Liver (tissue), 9 donors: ENCODE results near the gene ADGRA1. TPM values are rescaled to one million over a fixed set of nuclear protein-coding genes. Genes with fewer than 3 reads are reported as not detected.

Experiments
- DNase-seq: peaks from one replicate; pipeline ENCODE4 v3.0.0-alpha.2; 2017; ENCODE audit warnings: low spot score
- H3K27ac ChIP-seq, 2 donors: one replicate each; pipeline ENCODE4 v1.7.0; 2013; ENCODE audit warnings: inconsistent platforms in 2 of 2, low read length in 2 of 2, control low read depth in 1 of 2, low read depth in 1 of 2, mild to moderate bottlenecking in 1 of 2
- H3K27me3 ChIP-seq, 4 donors: one replicate each; pipeline versions ENCODE4 v1.6.1 to v1.7.0; 2013; ENCODE audit warnings: low read length in 3 of 4, inconsistent platforms in 1 of 4, mild to moderate bottlenecking in 1 of 4, moderate library complexity in 1 of 4; ENCODE audit not compliant: control insufficient read depth in 4 of 4, insufficient read depth in 4 of 4
- H3K36me3 ChIP-seq, 4 donors: one replicate each; pipeline versions ENCODE4 v1.6.1 to v1.7.0; 2013; ENCODE audit warnings: low read length in 3 of 4, mild to moderate bottlenecking in 3 of 4, low read depth in 1 of 4, moderate library complexity in 1 of 4; ENCODE audit not compliant: control insufficient read depth in 4 of 4, insufficient read depth in 3 of 4
- H3K4me1 ChIP-seq, 4 donors: one replicate each; pipeline versions ENCODE4 v1.6.1 to v1.7.0; 2013; ENCODE audit warnings: low read length in 3 of 4, mild to moderate bottlenecking in 3 of 4, moderate library complexity in 1 of 4; ENCODE audit not compliant: control insufficient read depth in 4 of 4, insufficient read depth in 4 of 4
- H3K4me3 ChIP-seq, 3 donors: one replicate each; pipeline versions ENCODE4 v1.6.1 to v1.7.0; 2013; ENCODE audit warnings: low read length in 3 of 3, control low read depth in 1 of 3, low read depth in 1 of 3, mild to moderate bottlenecking in 1 of 3
- H3K9ac ChIP-seq, 2 donors: one replicate each; pipeline ENCODE4 v1.7.0; 2013; ENCODE audit warnings: low read length in 2 of 2, mild to moderate bottlenecking in 2 of 2, moderate library complexity in 2 of 2, control low read depth in 1 of 2, low read depth in 1 of 2
- H3K9me3 ChIP-seq, 4 donors: one replicate each; pipeline versions ENCODE4 v1.6.1 to v1.7.0; 2013; ENCODE audit warnings: low read length in 3 of 4; ENCODE audit not compliant: control insufficient read depth in 4 of 4
- CTCF ChIP-seq: fragments of 150-350 bp; IDR thresholded peaks from 2 replicates; pipeline ENCODE4 v1.5.1; 2017; ENCODE audit warnings: improper control_type of control experiment, low read depth, low read length; ENCODE audit not compliant: missing input control
- EGR1 ChIP-seq, 2 donors: IDR thresholded peaks; 2 replicates each; pipeline ENCODE4 v1.6.1; 2016 to 2018; ENCODE audit warnings: antibody characterized with exemption in 2 of 2, low read depth in 2 of 2
- FOXA1 ChIP-seq: IDR thresholded peaks from 2 replicates; pipeline ENCODE4 v1.6.1; 2016; ENCODE audit warnings: antibody characterized with exemption
- FOXA2 ChIP-seq: IDR thresholded peaks from 2 replicates; pipeline ENCODE4 v1.6.1; 2016; ENCODE audit warnings: antibody characterized with exemption
- GABPA ChIP-seq, 2 donors: IDR thresholded peaks in 1 of 2; conservative IDR thresholded peaks in 1 of 2; 2 replicates each; pipeline ENCODE4 v1.6.1; 2016; ENCODE audit warnings: antibody characterized with exemption in 2 of 2, mild to moderate bottlenecking in 1 of 2, moderate library complexity in 1 of 2
- HNF4A ChIP-seq, 2 donors: conservative IDR thresholded peaks; 2 replicates each; pipeline ENCODE4 v1.6.1; 2016; ENCODE audit warnings: antibody characterized with exemption in 2 of 2, mild to moderate bottlenecking in 2 of 2
- HNF4G ChIP-seq: IDR thresholded peaks from 2 replicates; pipeline ENCODE4 v1.6.1; 2016; ENCODE audit warnings: antibody characterized with exemption
- JUND ChIP-seq, 2 donors: IDR thresholded peaks; 2 replicates each; pipeline ENCODE4 v1.6.1; 2016; ENCODE audit warnings: antibody characterized with exemption in 2 of 2
- MAX ChIP-seq: IDR thresholded peaks from 2 replicates; pipeline ENCODE4 v1.6.1; 2016; ENCODE audit warnings: antibody characterized with exemption
- NR2F2 ChIP-seq: IDR thresholded peaks from 2 replicates; pipeline ENCODE4 v1.6.1; 2016; ENCODE audit warnings: antibody characterized with exemption
- RAD21 ChIP-seq, 2 donors: IDR thresholded peaks; 2 replicates each; pipeline ENCODE4 v1.6.1; 2016; ENCODE audit warnings: antibody characterized with exemption in 2 of 2, mild to moderate bottlenecking in 2 of 2
- REST ChIP-seq: IDR thresholded peaks from 2 replicates; pipeline ENCODE4 v1.6.1; 2016; ENCODE audit warnings: antibody characterized with exemption, mild to moderate bottlenecking
- RXRA ChIP-seq, 2 donors: IDR thresholded peaks; 2 replicates each; pipeline ENCODE4 v1.6.1; 2017 to 2018; ENCODE audit warnings: antibody characterized with exemption in 2 of 2, mild to moderate bottlenecking in 1 of 2
- SP1 ChIP-seq: IDR thresholded peaks from 2 replicates; pipeline ENCODE4 v1.6.1; 2018; ENCODE audit warnings: antibody characterized with exemption, mild to moderate bottlenecking
- TAF1 ChIP-seq: conservative IDR thresholded peaks from 2 replicates; pipeline ENCODE4 v1.6.1; 2016; ENCODE audit warnings: antibody characterized with exemption, mild to moderate bottlenecking
- YY1 ChIP-seq: IDR thresholded peaks from 2 replicates; pipeline ENCODE4 v1.6.1; 2016; ENCODE audit warnings: antibody characterized with exemption, mild to moderate bottlenecking
- WGBS: extraction: QIAGEN DNeasy Blood & Tissue Kit; methylation state at CpG from one replicate; pipeline ENCODE4 v1.1.7; 2013; 5-methylcytosine and 5-hydroxymethylcytosine counted together
- polyA plus RNA-seq, 2 donors: library from polyadenylated mRNA; stranded (reverse) in 1 of 2; unstranded in 1 of 2; fragments of 200-250 nt in 1 of 2; fragments of >200 nt in 1 of 2; fragmentation: Nextera tagmentation in 1 of 2; extraction: Ambion mirVana in 1 of 2; gene quantifications; one replicate each; pipeline versions ENCODE4 v1.2.1 to v1.2.3, GENCODE V29; 2013 to 2015
- total RNA-seq, 2 donors: library from RNA; depleted of rRNA; stranded (reverse); fragments of >200 nt; gene quantifications; one replicate each; pipeline ENCODE4 v1.2.3, GENCODE V29; 2014
- TF ChIP-seq, protein P1 (sequence below): IDR thresholded peaks from 2 replicates; pipeline ENCODE4 v1.6.1; 2016; ENCODE audit warnings: antibody characterized with exemption
- TF ChIP-seq, protein P2 (sequence below): IDR thresholded peaks from 2 replicates; pipeline ENCODE4 v1.6.1; 2016; ENCODE audit warnings: antibody characterized with exemption
- donor health status: healthy.
- donor health status: healthy.
- donor health status: healthy.
- donor health status: healthy.
- donor health status: healthy.

Gene ADGRA1
- total and polyA plus RNA-seq, 4 donors: 0.08 to 0.70 (median 0.12) TPM; not detected in 1

DNA sequence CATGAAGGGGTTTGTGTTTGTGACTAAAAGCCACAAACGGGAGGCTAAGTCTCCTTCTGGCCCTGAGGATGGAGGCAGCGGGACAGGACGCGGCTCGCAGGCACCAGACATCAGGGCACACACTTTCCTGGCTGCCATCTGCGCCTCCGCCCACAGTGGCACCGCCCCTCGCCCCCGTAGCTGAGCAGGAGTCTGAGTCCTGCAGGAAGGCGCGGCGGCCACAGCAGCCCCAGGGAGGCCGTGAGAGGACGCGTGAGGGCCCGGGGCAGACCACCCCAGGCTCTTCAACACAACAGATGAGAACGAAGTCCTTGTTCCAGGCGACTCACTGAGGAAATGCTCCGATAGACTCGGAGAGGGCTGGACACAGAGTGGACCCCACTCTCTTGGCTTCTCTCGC is 6.6 kb downstream of the ADGRA1 start:
- no peak overlapping the region for H3K9ac ChIP-seq
- H3K9me3 ChIP-seq: no peaks in the 10 kb centered on the region
- 90% methylated on average over 22 of the region's 22 CpGs for WGBS
- DNase-seq: no peak
- TF ChIP-seq NR2F2: no peak
- TF ChIP-seq CTCF: no peak
- TF ChIP-seq SP1: no peak
- no peak for TF ChIP-seq JUND (IDR thresholded peaks at IDR 0.05)
- no peak for TF ChIP-seq TAF1
- no peak for TF ChIP-seq EGR1 (IDR thresholded peaks at IDR 0.05; ENCODE audit: low read depth in 2 of 2)
- no peak for TF ChIP-seq HNF4A (conservative IDR thresholded peaks at IDR 0.05)
- TF ChIP-seq, protein P1, sequence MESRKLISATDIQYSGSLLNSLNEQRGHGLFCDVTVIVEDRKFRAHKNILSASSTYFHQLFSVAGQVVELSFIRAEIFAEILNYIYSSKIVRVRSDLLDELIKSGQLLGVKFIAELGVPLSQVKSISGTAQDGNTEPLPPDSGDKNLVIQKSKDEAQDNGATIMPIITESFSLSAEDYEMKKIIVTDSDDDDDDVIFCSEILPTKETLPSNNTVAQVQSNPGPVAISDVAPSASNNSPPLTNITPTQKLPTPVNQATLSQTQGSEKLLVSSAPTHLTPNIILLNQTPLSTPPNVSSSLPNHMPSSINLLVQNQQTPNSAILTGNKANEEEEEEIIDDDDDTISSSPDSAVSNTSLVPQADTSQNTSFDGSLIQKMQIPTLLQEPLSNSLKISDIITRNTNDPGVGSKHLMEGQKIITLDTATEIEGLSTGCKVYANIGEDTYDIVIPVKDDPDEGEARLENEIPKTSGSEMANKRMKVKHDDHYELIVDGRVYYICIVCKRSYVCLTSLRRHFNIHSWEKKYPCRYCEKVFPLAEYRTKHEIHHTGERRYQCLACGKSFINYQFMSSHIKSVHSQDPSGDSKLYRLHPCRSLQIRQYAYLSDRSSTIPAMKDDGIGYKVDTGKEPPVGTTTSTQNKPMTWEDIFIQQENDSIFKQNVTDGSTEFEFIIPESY: no peak
- no peak for TF ChIP-seq RAD21 (IDR thresholded peaks at IDR 0.05)
- no peak for TF ChIP-seq REST
- TF ChIP-seq FOXA2: no peak
- TF ChIP-seq HNF4G: no peak
- no peak for TF ChIP-seq MAX
- TF ChIP-seq, protein P2, sequence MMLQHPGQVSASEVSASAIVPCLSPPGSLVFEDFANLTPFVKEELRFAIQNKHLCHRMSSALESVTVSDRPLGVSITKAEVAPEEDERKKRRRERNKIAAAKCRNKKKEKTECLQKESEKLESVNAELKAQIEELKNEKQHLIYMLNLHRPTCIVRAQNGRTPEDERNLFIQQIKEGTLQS: no peak
- no peak for TF ChIP-seq GABPA (IDR thresholded peaks at IDR 0.05 in 1 of 2, conservative IDR thresholded peaks at IDR 0.05 in 1 of 2)
- TF ChIP-seq FOXA1: no peak
- TF ChIP-seq RXRA (IDR thresholded peaks at IDR 0.05): no peak
- no peak for TF ChIP-seq YY1
- peaks cover 0 to 6% (median 0%) of the 10 kb centered on the region in 4 donors for H3K27me3 ChIP-seq
- no peak overlapping the region for H3K27ac ChIP-seq
- H3K4me1 ChIP-seq: no peaks in the 10 kb centered on the region
- no peak overlapping the region for H3K4me3 ChIP-seq
- no peaks in the 10 kb centered on the region for H3K36me3 ChIP-seq
